ENCODE results near the gene SLC4A5. TPM values are rescaled to one million over a fixed set of nuclear protein-coding genes. Genes with fewer than 3 reads are reported as not detected.

The SLC4A5 gene
- total RNA-seq (10 to 100 TPM; 10.1 to 19.3 (median 14.6) TPM), total RNA-seq (0.32 to 7.1 (median 3.3) reads per million in 29 experiments)
- total RNA-seq (2013) = 5.4 TPM

- Mint-ChIP-seq H3K4me3 (no peak within 1 kb of the TSS), H3K4me1 (no peaks in the 10 kb centered on the region), H3K36me3 (peaks cover 35% of the 10 kb centered on the region), H3K27me3 (no peaks in the 10 kb centered on the region), H3K27ac (no peak within 1 kb of the TSS), H3K9me3 (no peaks in the 10 kb centered on the region)
- H3K4me3 ChIP-seq (ENCODE audit: control insufficient read depth in 1 of 2, extremely low read depth in 1 of 2, low read length in 1 of 2) = no peak within 1 kb of the TSS
- POLR2A ChIA-PET = interaction anchor here in 1 of 2 donors (0.6 kb wide), 1 partner anchor 10 kb away, joined by 3 read pairs; no protein-coding TSS in a partner anchor
- no peaks in the 10 kb centered on the region for H3K27me3 ChIP-seq (replicated peaks in 1 of 2; ENCODE audit: control insufficient read depth in 2 of 2, extremely low read depth in 1 of 2, insufficient read depth in 2 of 2, low read length in 1 of 2)
- ATAC-seq (replicated peaks in 1 of 4) = no peak
- no peaks in the 10 kb centered on the region for H3K36me3 ChIP-seq (ENCODE audit: control insufficient read depth in 2 of 2, extremely low read depth in 1 of 2, insufficient read depth in 1 of 2, low read length in 1 of 2)
- CTCF ChIA-PET = no interaction called here
- no peaks in the 10 kb centered on the region for H3K9me3 ChIP-seq
- DNase-seq = no peak
- 33% methylated on average over 1 of the region's 2 CpGs for WGBS (ENCODE audit: insufficient coverage)
- no peak within 1 kb of the TSS for H3K27ac ChIP-seq (ENCODE audit: low read length)
- H3K4me1 ChIP-seq (ENCODE audit: control insufficient read depth in 1 of 2, extremely low read depth in 1 of 2, insufficient read depth in 2 of 2, low read length in 2 of 2) = no peaks in the 10 kb centered on the region
Measured at GRCh38 chr2:74343316-74343715, at the start of gene SLC4A5. Gene SLC4A5 (minus strand): TSS chr2:74343416. CDS start chr2:74315023, 28,393 bp downstream.

DNA sequence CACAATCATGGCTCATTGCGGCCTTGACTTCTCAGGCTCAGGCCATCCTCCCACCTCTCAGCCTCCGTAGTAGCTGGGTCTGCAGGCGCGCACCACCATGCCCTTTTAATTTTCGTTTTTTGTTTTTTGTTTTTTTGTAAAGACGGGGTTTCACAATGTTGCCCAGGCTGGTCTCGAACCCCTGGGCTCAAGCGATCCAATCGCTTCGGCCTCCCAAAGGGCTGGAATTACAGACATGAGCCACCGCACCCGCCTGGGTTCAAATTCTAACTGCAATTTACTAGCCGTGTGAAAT is 49.2 kb upstream of the SLC4A5 start:
- ATAC-seq (replicated peaks in 1 of 4) = no peak
- peaks cover 0 to 6% (median 4%) of the 10 kb centered on the region in 3 donors for H3K4me1 Mint-ChIP-seq
- H3K27ac Mint-ChIP-seq = peak overlapping the region in 1 of 2 donors; percentile 100
- DNase-seq = no peak
- Histone ChIP-seq H3K4me3 (ENCODE audit: control insufficient read depth in 1 of 2, extremely low read depth in 1 of 2, low read length in 1 of 2) (no peak overlapping the region), H3K27ac (ENCODE audit: low read length) (no peak overlapping the region), H3K36me3 (ENCODE audit: control insufficient read depth in 2 of 2, extremely low read depth in 1 of 2, insufficient read depth in 1 of 2, low read length in 1 of 2) (no peaks in the 10 kb centered on the region), H3K9me3 (no peaks in the 10 kb centered on the region), H3K27me3 (replicated peaks in 1 of 2; ENCODE audit: control insufficient read depth in 2 of 2, extremely low read depth in 1 of 2, insufficient read depth in 2 of 2, low read length in 1 of 2) (peaks cover 0 to 6% of the 10 kb centered on the region in 2 experiments), H3K4me1 (ENCODE audit: control insufficient read depth in 1 of 2, extremely low read depth in 1 of 2, insufficient read depth in 2 of 2, low read length in 2 of 2) (peaks cover 14 to 16% of the 10 kb centered on the region in 2 experiments)
- H3K27me3 Mint-ChIP-seq = peaks cover 0 to 8% of the 10 kb centered on the region in 2 donors
- ChIA-PET POLR2A (interaction anchor here in 1 of 2 donors (1.2 kb wide), 1 partner anchor 28 kb away, joined by 4 read pairs; no protein-coding TSS in a partner anchor), CTCF (interaction anchor here (0.6 to 1.4 kb wide), 5 partner anchors 17 to 272 kb away, joined by 3 to 5 read pairs (median 3); partner anchors contain the start of gene C2orf81 (in 1 of the 2))
- no peaks in the 10 kb centered on the region for H3K9me3 Mint-ChIP-seq
- WGBS (ENCODE audit: insufficient coverage) = 68% methylated on average over 8 of the region's 13 CpGs
- H3K4me3 Mint-ChIP-seq = no peak overlapping the region
- no peaks in the 10 kb centered on the region for H3K36me3 Mint-ChIP-seq

- Mint-ChIP-seq H3K9me3 (no peaks in the 10 kb centered on the region), H3K27me3 (peaks cover 0 to 7% of the 10 kb centered on the region in 2 donors), H3K27ac (peak overlapping the region; percentile 99 to 100), H3K4me3 (peak overlapping the region in 1 of 3 donors; percentile 97), H3K4me1 (peaks cover 0 to 6% (median 4%) of the 10 kb centered on the region in 3 donors), H3K36me3 (no peaks in the 10 kb centered on the region)
- Histone ChIP-seq H3K4me3 (ENCODE audit: control insufficient read depth in 1 of 2, extremely low read depth in 1 of 2, low read length in 1 of 2) (peak overlapping the region; percentile 62 to 67), H3K4me1 (ENCODE audit: control insufficient read depth in 1 of 2, extremely low read depth in 1 of 2, insufficient read depth in 2 of 2, low read length in 2 of 2) (peaks cover 14 to 16% of the 10 kb centered on the region in 2 experiments), H3K27me3 (replicated peaks in 1 of 2; ENCODE audit: control insufficient read depth in 2 of 2, extremely low read depth in 1 of 2, insufficient read depth in 2 of 2, low read length in 1 of 2) (peaks cover 0 to 4% of the 10 kb centered on the region in 2 experiments), H3K36me3 (ENCODE audit: control insufficient read depth in 2 of 2, extremely low read depth in 1 of 2, insufficient read depth in 1 of 2, low read length in 1 of 2) (no peaks in the 10 kb centered on the region), H3K27ac (ENCODE audit: low read length) (peak overlapping the region; percentile 90), H3K9me3 (no peaks in the 10 kb centered on the region)
- ChIA-PET CTCF (interaction anchor here (0.6 to 2.0 kb wide), 16 partner anchors 9 to 567 kb away, joined by 3 to 11 read pairs (median 4); partner anchors contain the start of genes C2orf81 (in 1 of the 2), MOB1A (in 1 of the 2) and STAMBP (in 1 of the 2)), POLR2A (interaction anchor here (0.6 to 1.2 kb wide), 4 partner anchors 28 to 1099 kb away, joined by 3 to 7 read pairs (median 4); no protein-coding TSS in a partner anchor)
- DNase-seq = peak; percentile 87 to 98 (median 94)
- 2% methylated on average over 49 of the region's 62 CpGs for WGBS (ENCODE audit: insufficient coverage)
- ATAC-seq (replicated peaks in 1 of 4) = peak; percentile 88 to 92 (median 90)
Measured at GRCh38 chr2:74391580-74392448, 48.6 kb upstream of the SLC4A5 start.

- no peaks in the 10 kb centered on the region for H3K36me3 Mint-ChIP-seq
- no peaks in the 10 kb centered on the region for H3K9me3 Mint-ChIP-seq
- Histone ChIP-seq H3K36me3 (ENCODE audit: control insufficient read depth in 2 of 2, extremely low read depth in 1 of 2, insufficient read depth in 1 of 2, low read length in 1 of 2) (no peaks in the 10 kb centered on the region), H3K9me3 (no peaks in the 10 kb centered on the region), H3K27ac (ENCODE audit: low read length) (peak overlapping the region; percentile 90), H3K4me3 (ENCODE audit: control insufficient read depth in 1 of 2, extremely low read depth in 1 of 2, low read length in 1 of 2) (peak overlapping the region; percentile 60 to 67), H3K27me3 (replicated peaks in 1 of 2; ENCODE audit: control insufficient read depth in 2 of 2, extremely low read depth in 1 of 2, insufficient read depth in 2 of 2, low read length in 1 of 2) (peaks cover 0 to 4% of the 10 kb centered on the region in 2 experiments), H3K4me1 (ENCODE audit: control insufficient read depth in 1 of 2, extremely low read depth in 1 of 2, insufficient read depth in 2 of 2, low read length in 2 of 2) (peaks cover 14 to 16% of the 10 kb centered on the region in 2 experiments)
- peak in 2 of 4 experiments; percentile 26 to 48 for ATAC-seq (replicated peaks in 1 of 4)
- H3K27ac Mint-ChIP-seq = peak overlapping the region; percentile 83 to 100
- peak in 2 of 35 experiments; percentile 13 to 14 for DNase-seq
- peaks cover 0 to 6% (median 4%) of the 10 kb centered on the region in 3 donors for H3K4me1 Mint-ChIP-seq
- ChIA-PET CTCF (interaction anchor here (0.5 to 2.0 kb wide), 15 partner anchors 9 to 567 kb away, joined by 3 to 11 read pairs (median 4); partner anchors contain the start of genes C2orf81 (in 1 of the 2), MOB1A (in 1 of the 2) and STAMBP (in 1 of the 2)), POLR2A (interaction anchor here (0.6 to 1.2 kb wide), 4 partner anchors 29 to 550 kb away, joined by 3 to 9 read pairs (median 5); partner anchors contain the start of gene MOB1A (in 1 of the 2))
- WGBS (ENCODE audit: insufficient coverage) = 1% methylated on average over 10 of the region's 11 CpGs
- H3K27me3 Mint-ChIP-seq = peaks cover 0 to 7% of the 10 kb centered on the region in 2 donors
- peak overlapping the region in 1 of 3 donors; percentile 97 for H3K4me3 Mint-ChIP-seq
Measured at GRCh38 chr2:74391209-74391579, 48.0 kb upstream of the SLC4A5 start.

DNA sequence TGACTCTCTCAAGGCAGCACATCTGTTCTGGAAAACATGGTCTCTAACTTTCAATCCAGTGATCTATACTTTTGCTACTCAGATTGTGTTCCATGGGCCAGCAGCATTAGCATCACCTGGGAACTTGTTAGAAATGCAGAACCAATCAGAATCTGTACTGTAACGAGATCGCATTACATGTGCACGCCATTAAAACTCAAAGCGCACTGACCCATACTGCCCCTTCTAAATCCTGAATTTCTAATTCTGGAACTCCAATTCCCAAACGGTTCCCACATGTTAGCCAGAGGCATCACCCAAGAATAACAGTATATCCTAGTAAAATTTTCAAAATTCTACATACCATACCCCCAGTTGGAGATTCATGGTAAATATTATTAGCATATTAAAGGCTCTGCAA is 47.4 kb upstream of the SLC4A5 start:
- H3K9me3 Mint-ChIP-seq = no peaks in the 10 kb centered on the region
- ATAC-seq (replicated peaks in 1 of 4) (no peak), DNase-seq (no peak)
- 91% methylated on average over 4 of the region's 5 CpGs for WGBS (ENCODE audit: insufficient coverage)
- H3K36me3 Mint-ChIP-seq = no peaks in the 10 kb centered on the region
- H3K27ac Mint-ChIP-seq = peak overlapping the region in 1 of 2 donors; percentile 8
- peaks cover 0 to 6% (median 4%) of the 10 kb centered on the region in 3 donors for H3K4me1 Mint-ChIP-seq
- ChIA-PET POLR2A (interaction anchor here (0.6 to 0.9 kb wide), 2 partner anchors 179 to 212 kb away, joined by 6 to 9 read pairs; partner anchors contain the start of gene MOB1A (in 1 of the 2)), CTCF (interaction anchor here (0.5 to 2.0 kb wide), 11 partner anchors 10 to 566 kb away, joined by 3 to 11 read pairs (median 4); partner anchors contain the start of genes MOB1A (in 1 of the 2) and STAMBP (in 1 of the 2))
- Histone ChIP-seq H3K9me3 (no peaks in the 10 kb centered on the region), H3K36me3 (ENCODE audit: control insufficient read depth in 2 of 2, extremely low read depth in 1 of 2, insufficient read depth in 1 of 2, low read length in 1 of 2) (no peaks in the 10 kb centered on the region), H3K27me3 (replicated peaks in 1 of 2; ENCODE audit: control insufficient read depth in 2 of 2, extremely low read depth in 1 of 2, insufficient read depth in 2 of 2, low read length in 1 of 2) (peaks cover 0 to 4% of the 10 kb centered on the region in 2 experiments), H3K4me1 (ENCODE audit: control insufficient read depth in 1 of 2, extremely low read depth in 1 of 2, insufficient read depth in 2 of 2, low read length in 2 of 2) (peaks cover 14 to 16% of the 10 kb centered on the region in 2 experiments), H3K4me3 (ENCODE audit: control insufficient read depth in 1 of 2, extremely low read depth in 1 of 2, low read length in 1 of 2) (peak overlapping the region in 1 of 2 donors; percentile 67), H3K27ac (ENCODE audit: low read length) (no peak overlapping the region)
- peak overlapping the region in 1 of 3 donors; percentile 97 for H3K4me3 Mint-ChIP-seq
- peaks cover 0 to 7% of the 10 kb centered on the region in 2 donors for H3K27me3 Mint-ChIP-seq

- H3K9me3 ChIP-seq = no peaks in the 10 kb centered on the region
- peaks cover 0 to 15% of the 10 kb centered on the region in 2 donors for H3K36me3 ChIP-seq (ENCODE audit: control insufficient read depth in 2 of 2, extremely low read depth in 1 of 2, insufficient read depth in 1 of 2, low read length in 1 of 2)
- Mint-ChIP-seq H3K27me3 (no peaks in the 10 kb centered on the region), H3K4me3 (no peak overlapping the region), H3K9me3 (no peaks in the 10 kb centered on the region), H3K27ac (no peak overlapping the region), H3K36me3 (peaks cover 9% of the 10 kb centered on the region), H3K4me1 (peaks cover 9 to 13% (median 12%) of the 10 kb centered on the region in 3 donors)
- H3K27ac ChIP-seq (ENCODE audit: low read length) = no peak overlapping the region
- WGBS (ENCODE audit: insufficient coverage) = 80% methylated on average over 1 of the region's 1 CpG
- ChIA-PET POLR2A (no interaction called here), CTCF (no interaction called here)
- DNase-seq (no peak), ATAC-seq (replicated peaks in 1 of 4) (no peak)
- H3K4me1 ChIP-seq (ENCODE audit: control insufficient read depth in 1 of 2, extremely low read depth in 1 of 2, insufficient read depth in 2 of 2, low read length in 2 of 2) = peaks cover 13 to 16% of the 10 kb centered on the region in 2 experiments
- H3K4me3 ChIP-seq (ENCODE audit: control insufficient read depth in 1 of 2, extremely low read depth in 1 of 2, low read length in 1 of 2) = no peak overlapping the region
- H3K27me3 ChIP-seq (replicated peaks in 1 of 2; ENCODE audit: control insufficient read depth in 2 of 2, extremely low read depth in 1 of 2, insufficient read depth in 2 of 2, low read length in 1 of 2) = no peaks in the 10 kb centered on the region
Measured at GRCh38 chr2:74387346-74387745, 44.1 kb upstream of the SLC4A5 start.

All from T-cell (primary cell).